Sigmoid colon (tissue), 4 donors: Measurements from ENCODE around the gene FBLN2.
"Not testable (repeated sequence)": the region's sequence is repeated elsewhere in the genome, so short reads cannot be mapped to it uniquely, and the experiment has no call there.

Experiments
- CTCF ChIP-seq, 4 experiments: fragments of 450-650 bp in 3 of 4; fragments of 200-600 bp in 1 of 4; IDR thresholded peaks; one replicate each; pipeline ENCODE4 v1.5.1; 2016 to 2019; ENCODE audit warnings: antibody characterized with exemption in 4 of 4, mild to moderate bottlenecking in 3 of 4, moderate library complexity in 2 of 4
- POLR2AphosphoS5 ChIP-seq, 4 donors: sonication (generic); formaldehyde crosslinking; IDR thresholded peaks; one replicate each; pipeline ENCODE4 v1.6.1; 2017; ENCODE audit warnings: antibody characterized with exemption in 4 of 4

- TF ChIP-seq POLR2AphosphoS5, CTCF (IDR thresholded peaks at IDR 0.05): not testable (repeated sequence)
These were observed 27.2 kb upstream of the FBLN2 start for GRCh38 chr3:13521749-13522148.
